Smooth muscle cell of the brain vasculature (primary cell): ENCODE measurements around the gene KCNIP2.

ENCODE experiments used
- DNase-seq: peaks from one replicate; pipeline ENCODE4 v3.0.0-alpha.2; 2012; ENCODE audit warnings: low read depth, low spot score

Gene KCNIP2

DNA sequence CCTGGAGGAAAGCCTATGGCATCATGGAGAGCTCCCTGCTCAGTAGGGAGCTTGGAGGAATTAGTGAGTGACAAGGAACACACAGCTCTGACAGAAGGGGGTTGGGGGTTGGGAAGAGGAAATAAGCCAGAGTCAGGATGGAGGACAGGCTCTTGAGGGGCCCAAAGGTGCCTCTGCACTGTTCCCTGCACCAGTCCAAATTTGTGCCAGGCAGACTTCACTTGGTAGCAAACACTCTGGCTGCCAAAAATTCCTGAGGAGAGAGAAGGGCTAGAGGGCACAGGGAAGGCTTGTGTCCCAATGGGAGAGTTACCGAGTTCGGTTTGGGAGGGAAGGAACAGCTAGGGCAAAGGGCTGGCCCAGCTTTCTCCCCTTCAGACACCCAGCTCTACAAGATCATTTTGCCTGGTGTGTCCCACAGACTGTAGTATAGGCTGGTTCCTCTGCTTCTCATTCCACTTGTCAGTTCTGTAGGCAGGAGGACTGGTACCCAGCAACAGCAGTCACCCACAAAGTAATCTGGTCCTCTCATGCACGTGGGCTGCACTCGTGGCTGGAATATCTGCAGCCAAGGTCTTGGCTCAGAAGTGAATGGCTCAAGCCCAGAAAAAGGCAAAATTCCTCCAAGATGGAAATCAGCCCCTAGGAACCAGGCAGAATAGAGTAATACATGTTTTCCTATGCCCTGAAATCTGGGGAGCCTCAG, 8.0 kb upstream of the KCNIP2 start:
- no peak for DNase-seq

DNA sequence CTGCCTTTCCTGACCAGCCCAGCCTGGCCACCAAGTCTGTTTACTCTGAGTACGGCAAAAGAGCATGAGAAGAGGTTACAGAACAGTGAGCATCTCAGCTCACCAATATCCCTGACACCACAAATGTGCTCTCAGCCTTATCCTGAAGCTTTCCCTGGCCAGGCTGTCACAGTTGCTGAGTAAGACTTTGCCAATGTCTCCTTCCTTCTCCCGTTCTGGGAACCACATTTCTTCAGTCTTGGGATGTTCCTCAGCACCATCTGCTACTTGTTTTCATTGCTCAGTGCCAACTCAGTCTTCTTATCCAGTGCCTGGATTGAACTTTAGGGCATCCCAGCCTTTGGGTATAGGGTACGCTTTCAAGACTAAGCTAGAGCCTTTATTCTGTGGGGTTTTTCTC, 7.1 kb upstream of the KCNIP2 start:
- DNase-seq: no peak

DNA sequence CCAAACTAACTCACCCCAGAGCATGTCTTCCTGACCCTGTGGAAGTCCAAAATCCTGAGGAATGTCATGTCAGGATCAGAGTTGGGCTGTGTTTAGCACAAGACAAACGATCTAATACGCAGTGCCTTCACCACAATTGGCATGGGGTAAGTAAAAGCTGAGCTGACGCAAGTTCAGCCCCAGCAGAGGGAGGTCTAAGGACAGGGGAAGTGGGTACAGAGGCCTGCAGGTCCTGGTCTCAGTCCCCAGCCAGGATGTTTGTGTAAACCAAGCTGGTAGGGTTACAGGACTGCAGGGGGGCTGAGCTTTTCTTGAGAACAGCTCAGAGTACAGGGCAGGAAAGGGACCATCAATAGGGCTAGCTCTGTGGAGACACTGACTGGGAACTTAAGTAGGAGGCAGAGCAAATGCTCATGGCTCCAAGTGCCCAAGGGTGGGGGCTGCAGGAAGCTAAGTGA, 5.3 kb upstream of the KCNIP2 start:
- DNase-seq: no peak

DNA sequence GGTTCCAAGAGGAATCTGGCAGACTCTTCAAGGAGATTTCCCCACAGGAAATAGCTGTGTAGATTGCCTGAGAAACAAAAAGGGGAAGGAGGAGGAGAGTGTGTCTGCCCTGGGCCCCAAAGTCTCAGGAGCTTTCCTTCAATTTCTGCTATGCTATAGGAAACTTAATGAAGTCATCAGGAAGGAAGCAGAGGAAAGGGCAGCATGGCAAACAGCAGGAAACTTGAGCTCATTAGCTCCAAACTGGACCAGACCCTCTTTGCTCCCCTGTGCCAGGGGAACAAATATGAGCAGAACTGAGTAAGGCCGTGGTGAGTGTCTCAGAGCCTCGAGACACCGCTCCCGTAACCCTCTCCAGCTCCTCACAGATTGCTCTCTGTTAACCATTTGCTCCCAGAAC, 4.8 kb upstream of the KCNIP2 start:
- no peak for DNase-seq

DNA sequence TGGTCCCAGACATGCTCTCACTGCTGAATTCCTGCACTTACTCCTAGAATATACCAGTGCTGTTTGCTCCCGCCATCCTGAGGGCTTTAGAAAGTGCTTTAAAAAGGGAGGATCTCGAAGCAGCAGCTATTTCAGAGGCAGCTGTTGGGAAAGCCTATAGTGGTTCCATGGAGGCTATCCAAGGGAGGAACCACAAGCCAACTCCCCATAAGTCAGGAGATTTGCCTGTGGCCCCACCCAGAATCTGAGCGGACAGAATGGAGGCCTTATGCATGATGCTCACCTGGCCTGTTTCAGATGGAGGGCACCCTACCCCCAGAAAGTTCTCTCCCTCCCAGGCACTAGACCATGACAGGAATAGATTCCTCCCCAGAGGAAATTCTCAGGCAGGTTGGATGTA, 2.3 kb upstream of the KCNIP2 start:
- no peak for DNase-seq

DNA sequence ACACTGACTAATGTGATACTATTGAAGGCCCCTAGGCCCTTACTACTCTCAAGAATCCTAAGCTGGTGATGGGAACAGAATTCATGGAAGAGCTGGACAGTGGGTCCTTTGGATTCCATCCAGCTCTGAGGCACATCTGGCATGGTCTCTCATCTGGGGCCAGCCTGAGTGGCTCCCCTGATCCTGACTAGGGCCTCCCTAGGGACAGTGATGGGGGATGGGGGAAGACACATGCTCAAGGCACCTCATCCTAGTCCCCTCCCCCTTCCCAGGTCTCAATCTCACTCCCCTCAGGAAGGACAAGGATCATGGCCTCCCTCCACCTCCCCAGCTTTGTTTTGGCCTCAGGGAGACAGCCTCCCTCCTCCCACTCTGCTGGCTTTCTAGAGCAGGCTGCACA, 1.8 kb downstream of the KCNIP2 start:
- no peak for DNase-seq

DNA sequence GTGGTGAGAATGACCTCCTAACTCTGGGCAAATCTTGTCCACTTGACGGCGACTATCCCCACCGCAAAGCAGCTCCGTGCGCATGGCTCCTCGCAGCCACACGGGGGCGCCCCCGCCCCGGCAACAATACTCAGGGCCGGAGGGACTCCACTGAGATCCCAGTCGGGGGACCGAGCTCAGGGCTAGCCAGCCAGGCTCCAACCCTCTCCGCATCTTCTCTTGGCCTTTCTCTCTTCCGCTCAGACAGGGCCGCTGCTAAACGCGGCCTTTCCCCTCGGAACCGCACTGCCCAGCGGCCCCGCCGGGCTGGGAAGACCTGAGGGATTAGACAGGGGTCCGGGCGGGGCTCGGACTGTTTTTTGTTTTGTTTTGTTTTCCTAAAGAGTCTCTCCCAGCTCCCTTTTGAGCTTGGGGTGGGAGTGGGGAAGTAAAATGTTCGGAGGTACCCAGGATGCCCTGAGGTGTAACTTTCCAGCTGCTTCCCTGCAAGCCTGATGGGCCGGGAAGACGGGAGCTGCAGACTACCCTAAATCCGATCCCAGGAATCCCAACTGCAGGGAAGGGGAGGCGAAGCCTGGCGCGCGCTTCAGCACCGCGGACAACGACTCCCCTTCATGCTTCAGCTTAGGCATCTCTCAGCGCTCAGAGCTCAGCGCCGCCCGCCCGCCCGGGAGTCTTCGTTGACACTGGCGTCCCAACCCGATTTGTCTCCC, 2.7 kb downstream of the KCNIP2 start:
- DNase-seq: no peak

DNA sequence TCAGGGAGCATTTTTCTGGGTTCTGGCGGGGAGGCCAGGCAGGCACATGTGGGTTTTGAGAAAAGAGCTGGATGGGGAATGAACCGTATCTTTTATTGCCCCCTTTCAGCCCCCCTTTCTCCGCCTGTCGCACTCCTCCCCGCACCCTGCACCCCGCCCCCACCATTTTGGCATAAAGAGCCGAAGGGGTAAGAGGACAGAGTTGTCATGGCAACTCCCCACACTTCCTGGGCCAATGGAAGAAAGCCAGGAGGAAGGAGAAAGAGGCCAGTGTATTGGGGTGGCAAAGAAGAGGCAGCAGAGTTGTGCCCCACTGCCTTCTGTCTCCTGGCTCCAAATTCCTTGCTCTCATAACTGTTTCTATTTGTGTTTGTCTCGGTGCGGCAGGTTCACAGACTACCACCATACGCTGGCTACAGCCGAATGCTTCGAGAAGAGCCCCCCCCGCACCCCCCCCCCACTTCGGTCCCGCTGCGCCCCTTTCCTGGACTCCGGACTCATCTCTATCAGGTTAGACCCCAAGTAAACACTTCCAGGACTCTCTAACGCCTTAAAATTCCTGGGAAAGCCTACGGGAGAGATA, 3.4 kb downstream of the KCNIP2 start:
- no peak for DNase-seq

DNA sequence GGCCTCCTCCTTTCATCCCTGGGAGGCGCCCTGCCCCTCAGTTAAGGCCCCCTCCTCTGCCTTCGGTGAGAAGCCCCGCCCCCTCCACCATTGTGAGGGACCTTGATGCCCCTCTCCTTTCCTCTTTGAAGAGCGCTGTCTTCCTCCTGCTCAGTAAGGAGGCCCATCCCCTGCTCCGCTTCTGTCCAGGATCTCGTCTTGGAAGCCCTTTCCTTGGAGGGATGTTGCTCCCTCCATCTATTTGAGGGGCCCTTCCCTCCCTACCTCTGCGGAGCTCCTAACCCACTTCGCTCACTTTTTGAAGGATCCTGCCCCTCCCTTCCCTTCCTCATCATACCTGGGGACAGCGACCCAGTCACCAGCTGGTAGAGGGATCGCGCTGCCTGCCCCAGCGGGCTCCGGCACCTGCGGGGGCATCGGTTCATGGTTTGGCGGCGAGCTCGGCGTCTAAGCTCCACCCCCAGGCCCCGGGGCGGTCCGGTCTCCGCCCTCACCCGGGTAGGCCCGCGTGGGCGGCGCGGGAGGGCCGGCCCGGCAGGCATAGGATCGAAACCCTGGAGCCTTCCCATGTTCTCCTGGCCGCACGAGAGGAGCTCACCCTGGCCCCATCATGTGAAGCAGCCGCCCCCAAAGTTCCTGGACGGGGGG, 4.1 kb downstream of the KCNIP2 start:
- no peak for DNase-seq

DNA sequence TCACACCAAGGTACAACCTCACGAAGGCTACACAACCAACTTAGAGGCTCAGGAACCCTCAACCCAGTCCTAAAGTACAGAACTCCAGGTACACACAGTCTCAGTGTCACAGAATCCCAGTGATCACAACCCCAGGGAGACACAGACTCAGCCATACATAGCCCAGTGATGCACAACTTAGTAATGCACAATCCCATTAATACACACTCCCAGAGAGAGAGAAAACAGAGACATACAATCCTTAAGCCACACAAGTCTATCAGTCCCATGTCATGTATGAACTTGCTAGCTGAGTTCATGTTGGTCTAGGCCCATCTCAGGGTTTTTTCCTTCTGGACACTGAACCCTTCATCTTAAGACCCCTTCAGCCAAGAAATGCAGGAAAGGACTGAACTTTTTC, 4.6 kb downstream of the KCNIP2 start:
- no peak for DNase-seq

DNA sequence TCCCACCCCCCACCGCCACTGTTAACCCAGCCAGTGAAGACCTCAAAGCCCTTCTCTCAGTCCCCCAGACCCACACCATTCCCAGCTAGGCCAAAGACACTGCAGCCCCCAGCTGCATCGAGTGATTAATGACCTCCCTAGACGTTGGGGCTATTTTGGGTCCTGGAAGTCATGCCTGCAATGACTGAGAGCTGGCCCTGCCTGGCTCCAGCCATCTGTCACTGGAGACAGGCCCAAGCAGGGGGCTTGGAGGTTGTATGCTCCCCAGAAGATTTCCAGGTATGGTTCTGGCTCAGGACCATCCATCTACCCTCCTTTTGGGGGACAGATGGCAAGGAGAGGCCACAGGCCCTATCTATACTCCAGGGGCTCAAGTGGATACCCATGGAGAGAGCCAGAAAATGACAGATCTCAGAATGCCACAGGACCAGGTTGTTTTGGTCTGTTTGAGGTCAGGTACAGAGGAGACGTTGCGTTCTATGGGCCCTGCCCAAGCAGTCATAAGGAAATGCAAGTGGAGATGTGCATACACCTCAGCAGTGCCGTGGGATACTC, 5.1 kb downstream of the KCNIP2 start:
- no peak for DNase-seq

DNA sequence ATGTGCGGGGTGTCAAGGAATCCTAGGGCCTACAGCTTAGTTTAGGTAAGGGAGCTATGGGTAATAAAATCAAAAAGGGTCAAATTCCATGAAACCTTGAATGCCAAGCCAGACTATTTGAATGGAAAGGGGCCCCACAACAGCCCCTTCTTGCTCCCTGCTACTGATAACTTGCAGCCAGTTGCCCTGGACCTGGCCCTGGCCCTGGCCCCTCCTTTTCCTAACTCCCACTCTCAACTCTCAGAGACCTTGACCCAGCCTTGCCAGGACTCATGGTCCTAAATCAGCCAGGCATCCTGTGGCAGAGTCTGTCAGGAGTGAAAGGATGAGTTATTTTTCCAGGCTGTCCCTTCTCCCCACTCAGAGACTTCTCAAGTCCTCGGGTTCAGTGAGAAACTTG, 5.9 kb downstream of the KCNIP2 start:
- DNase-seq: no peak

DNA sequence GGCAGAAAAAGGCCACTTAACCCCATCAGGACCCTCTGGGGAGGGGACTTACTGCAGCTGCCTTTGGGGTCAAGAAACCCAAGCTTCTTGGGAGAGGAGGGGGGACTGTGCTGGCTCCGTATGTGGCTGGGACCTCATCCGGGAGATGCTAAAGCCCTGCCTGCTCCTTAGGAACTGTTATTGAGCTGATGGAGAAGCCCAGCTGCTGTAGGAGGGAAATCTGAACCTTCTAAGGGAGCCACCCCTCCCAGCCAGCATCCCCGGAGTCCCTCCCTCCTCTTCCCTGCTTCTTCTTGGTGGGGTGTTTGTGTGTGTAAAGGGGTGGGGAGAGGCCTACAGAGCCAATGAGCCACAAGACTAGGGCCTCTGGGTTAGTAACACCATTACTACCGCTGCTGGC, 8.2 kb downstream of the KCNIP2 start:
- no peak for DNase-seq

DNA sequence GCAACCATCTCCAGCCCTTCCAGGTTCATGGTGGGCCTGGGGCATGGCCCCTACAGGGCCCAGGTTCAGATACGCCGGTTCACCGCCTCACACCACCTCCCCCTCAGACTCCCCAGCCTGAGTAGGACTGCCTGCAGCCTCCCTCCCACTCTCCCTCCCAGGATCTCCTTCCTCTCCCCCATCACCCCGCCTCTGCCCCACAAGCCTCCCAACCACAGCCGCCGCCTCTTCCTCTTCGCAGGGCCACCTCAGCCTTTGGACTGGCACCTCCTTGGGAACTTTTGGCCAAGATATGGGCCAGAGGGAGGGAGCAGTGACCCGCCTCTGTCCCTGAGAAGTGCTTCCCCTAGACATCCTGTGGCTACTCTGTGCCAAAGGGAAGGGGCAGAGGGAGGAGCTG, 9.3 kb downstream of the KCNIP2 start:
- DNase-seq: no peak

DNA sequence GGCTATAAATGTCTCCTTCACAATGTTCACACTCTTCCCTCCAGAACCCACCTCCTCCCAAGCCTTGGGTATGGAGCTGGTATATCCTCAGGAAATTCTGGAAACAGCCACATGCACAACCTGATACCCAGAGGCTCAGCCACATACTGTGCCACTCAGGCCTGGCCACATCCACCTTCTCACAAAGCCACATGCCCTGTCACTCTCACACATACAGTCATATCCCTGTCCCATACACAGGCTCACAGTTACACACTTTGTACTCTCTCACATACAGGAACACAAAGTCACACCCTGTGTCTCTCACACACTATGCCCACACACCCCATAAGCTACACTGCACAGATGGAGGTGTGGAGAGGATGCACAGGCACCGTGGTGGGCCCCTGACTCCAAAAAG, 10.1 kb downstream of the KCNIP2 start:
- DNase-seq: no peak

DNA sequence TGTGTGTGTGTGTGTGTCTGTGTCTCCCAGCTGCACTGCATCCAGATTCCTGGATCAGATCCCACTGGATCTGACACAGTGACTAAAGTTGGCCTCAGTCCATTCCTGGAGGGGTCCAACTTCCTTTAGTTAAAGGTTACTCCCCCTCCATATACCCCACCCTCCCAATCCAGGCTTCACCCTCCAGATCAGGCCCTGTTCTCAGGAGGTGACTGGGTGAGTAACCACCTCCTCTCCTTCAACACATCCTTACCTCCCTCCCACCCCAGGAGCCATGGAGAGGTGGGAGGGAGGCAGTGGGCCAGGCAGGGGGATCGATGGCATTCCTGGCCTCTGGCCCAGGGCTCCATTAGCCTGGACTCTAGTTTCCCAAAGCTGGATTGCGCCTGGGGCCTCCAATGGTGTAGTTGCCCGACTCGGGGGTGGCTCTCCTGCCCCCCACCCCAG, 11.3 kb downstream of the KCNIP2 start:
- no peak for DNase-seq

DNA sequence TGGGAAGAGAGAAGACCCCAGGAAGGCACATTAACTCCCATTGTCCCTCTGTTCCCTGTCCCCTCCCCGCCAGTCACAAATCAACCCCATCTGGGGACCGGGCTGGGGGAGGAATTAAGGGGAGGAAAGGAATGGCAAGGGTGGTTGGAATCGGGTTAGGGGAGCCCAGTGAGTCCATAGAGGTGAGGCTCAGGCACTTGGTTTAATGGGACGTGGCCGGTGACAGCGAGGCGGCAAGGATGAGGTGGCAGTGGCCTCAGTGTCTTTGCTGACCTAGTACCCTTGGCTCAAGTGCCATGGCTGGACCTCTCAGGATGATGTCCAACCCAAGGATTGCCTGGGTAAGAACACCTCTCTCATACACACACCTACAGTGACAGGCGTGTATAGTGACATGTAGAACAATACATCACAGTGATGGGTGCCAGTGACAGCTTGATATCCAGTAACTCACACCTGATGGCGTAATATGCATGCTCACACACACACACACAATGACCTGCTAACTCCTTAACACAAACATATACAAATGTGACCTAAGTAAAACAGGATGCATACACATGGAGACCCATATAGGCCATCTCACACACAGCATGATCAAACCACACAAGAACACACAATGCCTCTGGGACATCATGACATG, 12.3 kb downstream of the KCNIP2 start:
- no peak for DNase-seq

DNA sequence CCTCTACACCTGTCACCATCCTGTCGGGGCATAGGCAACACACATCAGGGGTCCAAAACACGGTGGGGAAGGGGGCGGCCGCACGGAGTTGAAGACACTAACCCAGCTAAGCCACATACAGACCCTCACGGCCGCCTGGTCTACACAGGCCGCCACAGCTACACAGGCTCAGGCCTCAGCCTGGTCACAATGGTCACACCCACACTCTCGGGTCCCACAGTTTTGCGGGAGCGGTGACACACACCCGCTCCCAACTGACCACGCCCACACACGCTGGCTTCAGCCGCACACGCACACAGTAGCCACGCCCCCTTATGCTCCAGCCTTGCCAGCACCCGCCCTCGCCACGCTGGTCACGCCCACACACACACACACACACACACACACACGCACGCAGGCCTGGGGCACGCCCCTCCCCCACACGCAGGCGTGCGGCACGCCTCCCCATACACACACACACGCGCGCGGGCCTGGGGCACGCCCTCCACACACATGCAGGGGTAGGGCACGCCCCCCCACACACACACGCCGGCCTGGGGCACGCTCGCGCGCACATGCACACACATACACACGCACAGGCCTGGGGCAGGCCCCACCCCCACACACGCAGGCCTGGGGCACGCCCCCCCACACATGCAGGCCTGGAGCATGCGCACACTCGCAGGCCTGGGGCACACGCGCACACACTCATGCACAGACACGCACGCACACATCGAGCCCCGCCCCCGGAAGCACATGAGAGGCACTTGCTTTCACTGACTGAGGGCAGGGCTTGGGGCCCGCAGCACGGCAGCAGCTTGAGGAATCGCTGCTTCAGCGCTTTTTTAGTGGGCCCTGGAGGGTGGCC, 13.1 kb downstream of the KCNIP2 start:
- DNase-seq: no peak

DNA sequence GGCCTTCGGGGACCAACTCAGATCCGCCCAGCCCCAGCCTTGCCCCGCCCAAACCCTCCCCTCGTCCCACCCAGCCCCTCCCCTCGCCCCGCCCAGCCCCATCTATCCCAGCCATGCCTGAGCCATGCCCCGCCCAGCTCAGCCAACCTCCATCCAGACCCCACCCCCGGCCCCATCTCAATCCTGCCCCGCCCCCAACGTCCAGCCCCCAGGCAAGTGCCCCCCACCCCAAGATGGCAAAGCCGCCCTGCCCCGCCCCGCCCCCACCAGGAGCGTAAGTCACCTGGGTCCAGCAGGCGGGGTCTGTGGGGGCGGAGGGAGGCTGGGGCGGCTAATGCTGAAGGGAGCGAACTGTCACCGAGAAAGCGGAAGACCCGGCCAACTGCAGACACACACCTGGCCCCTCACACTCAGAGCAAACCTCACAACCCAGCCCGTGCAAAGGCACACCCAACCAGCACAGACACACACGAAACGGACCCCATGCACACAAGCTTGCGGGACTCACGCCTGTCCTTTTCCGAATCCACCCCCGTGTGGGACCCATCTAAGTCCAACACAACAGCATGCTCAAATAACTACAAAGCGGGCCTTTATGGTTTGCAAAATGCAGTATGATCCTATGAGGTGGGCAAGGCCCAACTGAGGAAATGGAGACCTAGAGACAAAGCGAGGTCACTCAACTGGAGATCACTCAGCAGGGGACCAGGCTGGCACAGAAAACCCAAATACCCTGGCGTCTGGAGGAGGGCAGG, 13.9 kb downstream of the KCNIP2 start:
- no peak for DNase-seq
